Sigmoid colon (tissue), 7 donors: ENCODE measurements around the gene PINK1. TPM values are rescaled to one million over a fixed set of nuclear protein-coding genes. Genes with fewer than 3 reads are reported as not detected.

Experiments
- DNase-seq: peaks from one replicate; pipeline ENCODE4 v3.0.0-alpha.2; 2019
- H3K27ac ChIP-seq, 4 donors: fragments of 200-600 bp; sonication (generic); one replicate each; pipeline ENCODE4 v1.5.1; 2016 to 2019; ENCODE audit warnings: mild to moderate bottlenecking in 1 of 4
- H3K27me3 ChIP-seq, 3 donors: fragments of 200-600 bp; sonication (generic); one replicate each; pipeline ENCODE4 v1.5.1; 2019; ENCODE audit warnings: mild to moderate bottlenecking in 1 of 3
- H3K36me3 ChIP-seq, 4 donors: fragments of 200-600 bp; sonication (generic); one replicate each; pipeline ENCODE4 v1.5.1; 2016 to 2019
- H3K4me1 ChIP-seq, 4 donors: fragments of 200-600 bp; sonication (generic); one replicate each; pipeline ENCODE4 v1.5.1; 2017 to 2019
- H3K4me3 ChIP-seq, 4 donors: fragments of 200-600 bp; sonication (generic); one replicate each; pipeline ENCODE4 v1.5.1; 2017 to 2019; ENCODE audit warnings: mild to moderate bottlenecking in 2 of 4, moderate library complexity in 1 of 4
- H3K9me3 ChIP-seq, 4 donors: fragments of 200-600 bp in 3 of 4; sonication (generic) in 3 of 4; one replicate each; pipeline versions ENCODE4 v1.5.1 to v1.6.1; 2013 to 2019
- EP300 ChIP-seq, 4 donors: sonication (generic); formaldehyde crosslinking; IDR thresholded peaks; one replicate each; pipeline ENCODE4 v1.6.1; 2017; ENCODE audit warnings: antibody characterized with exemption in 4 of 4
- POLR2A ChIP-seq, 2 donors: fragments of 450-650 bp; IDR thresholded peaks; one replicate each; pipeline ENCODE4 v1.6.1; 2016; ENCODE audit warnings: antibody characterized with exemption in 2 of 2, mild to moderate bottlenecking in 2 of 2, moderate library complexity in 2 of 2
- POLR2AphosphoS5 ChIP-seq, 4 donors: sonication (generic); formaldehyde crosslinking; IDR thresholded peaks; one replicate each; pipeline ENCODE4 v1.6.1; 2017; ENCODE audit warnings: antibody characterized with exemption in 4 of 4
- WGBS, 2 donors: extraction: QIAGEN DNeasy Blood & Tissue Kit; methylation state at CpG; one replicate each; pipeline ENCODE4 v1.1.7; 2013; 5-methylcytosine and 5-hydroxymethylcytosine counted together
- intact Hi-C: fragments of 100-400 bp; cut with DNase I; formaldehyde crosslinking; loops from one replicate; pipeline ENCODE4 v1.15.1; 2023
- polyA plus RNA-seq, 3 donors: library from polyadenylated mRNA; stranded (reverse); fragments of 200-250 nt; gene quantifications; one replicate each; pipeline ENCODE4 v1.2.3, GENCODE V29; 2013
- total RNA-seq, 4 donors: library from RNA; depleted of rRNA; stranded (reverse); fragments of >200 nt; gene quantifications; one replicate each; pipeline ENCODE4 v1.1.0, GENCODE V29; 2016
- TF ChIP-seq, protein P1 (sequence below), 4 experiments: fragments of 450-650 bp in 3 of 4; fragments of 200-600 bp in 1 of 4; IDR thresholded peaks; one replicate each; pipeline ENCODE4 v1.5.1; 2016 to 2019; ENCODE audit warnings: antibody characterized with exemption in 4 of 4, mild to moderate bottlenecking in 3 of 4, moderate library complexity in 2 of 4
- donor health status: healthy with polysubstance abuse.
- donor health status: Bipolar disorder and iron deficiency.
- donor health status: healthy.

The PINK1 gene
- total and polyA plus RNA-seq, 7 donors: 60.1 to 179 (median 149) TPM

DNA sequence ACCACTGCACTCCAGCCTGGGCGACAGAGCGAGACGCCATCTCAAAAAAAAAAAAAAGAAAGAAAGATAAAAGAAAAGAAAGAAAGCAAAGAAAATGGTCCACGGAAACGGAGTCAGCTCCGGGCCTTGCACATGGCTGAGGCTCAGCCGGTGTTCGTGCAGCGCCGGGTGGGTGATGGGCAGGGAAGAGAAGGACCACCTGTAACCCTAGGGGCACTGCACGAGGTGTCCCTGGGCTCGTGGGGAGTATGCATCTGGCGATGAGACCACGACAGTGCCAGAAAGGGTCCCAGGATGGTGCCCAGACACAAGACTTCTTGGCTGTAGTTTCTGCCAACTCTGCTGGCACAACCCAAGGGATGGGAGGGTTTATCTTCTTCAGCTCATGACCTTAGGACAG is 38.5 kb upstream of the PINK1 start:
- Histone ChIP-seq H3K9me3 (no peaks in the 10 kb centered on the region), H3K36me3 (no peaks in the 10 kb centered on the region), H3K4me1 (peaks cover 0 to 3% (median under 1%) of the 10 kb centered on the region in 4 donors), H3K4me3 (no peak overlapping the region), H3K27me3 (peaks cover 0 to 18% (median 5%) of the 10 kb centered on the region in 3 donors), H3K27ac (no peak overlapping the region)
- 90 to 92% methylated on average over 14 of the region's 14 CpGs for WGBS, 2 donors
- intact Hi-C loops: no loop called here
- no peak for TF ChIP-seq POLR2A (IDR thresholded peaks at IDR 0.05)
- TF ChIP-seq, protein P1, sequence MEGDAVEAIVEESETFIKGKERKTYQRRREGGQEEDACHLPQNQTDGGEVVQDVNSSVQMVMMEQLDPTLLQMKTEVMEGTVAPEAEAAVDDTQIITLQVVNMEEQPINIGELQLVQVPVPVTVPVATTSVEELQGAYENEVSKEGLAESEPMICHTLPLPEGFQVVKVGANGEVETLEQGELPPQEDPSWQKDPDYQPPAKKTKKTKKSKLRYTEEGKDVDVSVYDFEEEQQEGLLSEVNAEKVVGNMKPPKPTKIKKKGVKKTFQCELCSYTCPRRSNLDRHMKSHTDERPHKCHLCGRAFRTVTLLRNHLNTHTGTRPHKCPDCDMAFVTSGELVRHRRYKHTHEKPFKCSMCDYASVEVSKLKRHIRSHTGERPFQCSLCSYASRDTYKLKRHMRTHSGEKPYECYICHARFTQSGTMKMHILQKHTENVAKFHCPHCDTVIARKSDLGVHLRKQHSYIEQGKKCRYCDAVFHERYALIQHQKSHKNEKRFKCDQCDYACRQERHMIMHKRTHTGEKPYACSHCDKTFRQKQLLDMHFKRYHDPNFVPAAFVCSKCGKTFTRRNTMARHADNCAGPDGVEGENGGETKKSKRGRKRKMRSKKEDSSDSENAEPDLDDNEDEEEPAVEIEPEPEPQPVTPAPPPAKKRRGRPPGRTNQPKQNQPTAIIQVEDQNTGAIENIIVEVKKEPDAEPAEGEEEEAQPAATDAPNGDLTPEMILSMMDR (IDR thresholded peaks at IDR 0.05): no peak
- no peak for TF ChIP-seq EP300 (IDR thresholded peaks at IDR 0.05)
- no peak for DNase-seq

DNA sequence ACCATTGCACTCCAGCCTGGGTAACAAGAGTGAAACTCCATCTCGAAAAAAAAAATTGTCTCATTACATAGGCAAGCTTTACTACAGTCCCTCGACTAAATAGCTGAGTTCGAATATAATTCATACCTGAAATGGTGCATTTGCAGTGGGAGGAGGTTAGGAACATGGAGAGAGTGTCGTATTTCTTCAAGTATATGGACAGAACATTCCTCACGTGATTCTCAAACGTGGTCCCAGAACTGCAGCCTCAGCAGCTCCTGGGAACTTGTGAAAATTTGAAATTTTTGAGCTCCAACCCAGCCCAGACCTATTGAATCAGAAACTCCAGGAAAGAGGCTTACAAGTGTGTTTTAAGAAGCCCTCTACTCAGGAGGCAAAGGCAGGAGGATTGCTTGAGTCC is 37.2 kb upstream of the PINK1 start:
- Histone ChIP-seq H3K36me3 (no peaks in the 10 kb centered on the region), H3K4me3 (no peak overlapping the region), H3K27me3 (peaks cover 0 to 5% (median 0%) of the 10 kb centered on the region in 3 donors), H3K4me1 (no peaks in the 10 kb centered on the region), H3K9me3 (no peaks in the 10 kb centered on the region), H3K27ac (no peak overlapping the region)
- intact Hi-C loops: no loop called here
- WGBS, 2 donors: 70 to 77% methylated on average over 6 of the region's 6 CpGs
- TF ChIP-seq EP300 (IDR thresholded peaks at IDR 0.05): no peak
- TF ChIP-seq, protein P1 (IDR thresholded peaks at IDR 0.05): no peak
- no peak for TF ChIP-seq POLR2AphosphoS5 (IDR thresholded peaks at IDR 0.05)
- no peak for TF ChIP-seq POLR2A (IDR thresholded peaks at IDR 0.05)
- DNase-seq: no peak

DNA sequence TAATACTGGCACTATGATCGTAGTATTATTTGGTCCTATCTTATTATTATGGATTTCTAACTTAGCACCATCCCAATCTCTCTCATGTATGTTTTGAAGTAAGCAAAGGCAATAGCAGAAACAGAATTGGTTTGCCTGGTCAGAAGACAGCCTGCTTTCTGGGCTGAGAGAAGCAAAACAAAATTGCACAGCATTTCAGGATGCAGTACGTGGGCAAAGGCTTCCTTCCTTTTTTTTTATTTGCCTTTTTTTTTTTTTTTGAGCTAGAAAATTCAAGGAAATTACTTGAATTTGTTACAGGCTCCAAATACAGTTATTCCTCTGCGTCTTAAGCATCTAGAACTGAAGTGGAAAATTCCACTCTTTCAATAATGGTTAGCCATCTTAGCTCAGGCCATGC is 35.6 kb upstream of the PINK1 start:
- Histone ChIP-seq H3K9me3 (no peaks in the 10 kb centered on the region), H3K36me3 (no peaks in the 10 kb centered on the region), H3K4me3 (no peak overlapping the region), H3K27ac (no peak overlapping the region), H3K27me3 (no peaks in the 10 kb centered on the region), H3K4me1 (no peaks in the 10 kb centered on the region)
- no peak for DNase-seq
- no peak for TF ChIP-seq EP300 (IDR thresholded peaks at IDR 0.05)
- no peak for TF ChIP-seq POLR2A (IDR thresholded peaks at IDR 0.05)
- TF ChIP-seq, protein P1 (IDR thresholded peaks at IDR 0.05): no peak
- TF ChIP-seq POLR2AphosphoS5 (IDR thresholded peaks at IDR 0.05): no peak
- intact Hi-C loops: no loop called here
- 48 to 86% methylated on average over 3 of the region's 3 CpGs for WGBS, 2 donors

DNA sequence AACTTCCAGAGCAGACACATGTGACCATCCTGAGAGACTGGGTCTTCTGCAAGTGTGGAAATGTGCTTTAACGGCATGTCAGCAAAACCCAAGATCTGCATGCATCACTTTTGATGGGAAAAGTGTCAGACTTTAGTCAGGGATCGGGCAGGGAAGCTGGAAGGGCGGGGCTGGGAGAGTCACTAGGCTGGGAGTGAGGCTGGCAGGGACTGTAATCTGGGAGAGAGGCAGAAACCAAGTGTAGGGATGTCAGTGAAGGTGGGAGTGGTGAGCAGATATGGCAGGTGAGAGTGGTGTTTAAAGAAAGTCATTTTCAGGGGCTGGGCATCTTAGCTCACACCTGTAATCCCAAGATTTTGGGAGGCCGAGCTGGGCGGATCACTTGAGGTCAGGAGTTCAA is 33.1 kb upstream of the PINK1 start:
- no peak for DNase-seq
- TF ChIP-seq, protein P1 (IDR thresholded peaks at IDR 0.05): no peak
- no peak for TF ChIP-seq EP300 (IDR thresholded peaks at IDR 0.05)
- TF ChIP-seq POLR2A (IDR thresholded peaks at IDR 0.05): no peak
- TF ChIP-seq POLR2AphosphoS5 (IDR thresholded peaks at IDR 0.05): no peak
- intact Hi-C loops: no loop called here
- H3K27me3 ChIP-seq: no peaks in the 10 kb centered on the region
- H3K9me3 ChIP-seq: no peaks in the 10 kb centered on the region
- no peak overlapping the region for H3K27ac ChIP-seq
- no peaks in the 10 kb centered on the region for H3K4me1 ChIP-seq
- WGBS, 2 donors: 32 to 70% methylated on average over 5 of the region's 5 CpGs
- no peak overlapping the region for H3K4me3 ChIP-seq
- no peaks in the 10 kb centered on the region for H3K36me3 ChIP-seq

DNA sequence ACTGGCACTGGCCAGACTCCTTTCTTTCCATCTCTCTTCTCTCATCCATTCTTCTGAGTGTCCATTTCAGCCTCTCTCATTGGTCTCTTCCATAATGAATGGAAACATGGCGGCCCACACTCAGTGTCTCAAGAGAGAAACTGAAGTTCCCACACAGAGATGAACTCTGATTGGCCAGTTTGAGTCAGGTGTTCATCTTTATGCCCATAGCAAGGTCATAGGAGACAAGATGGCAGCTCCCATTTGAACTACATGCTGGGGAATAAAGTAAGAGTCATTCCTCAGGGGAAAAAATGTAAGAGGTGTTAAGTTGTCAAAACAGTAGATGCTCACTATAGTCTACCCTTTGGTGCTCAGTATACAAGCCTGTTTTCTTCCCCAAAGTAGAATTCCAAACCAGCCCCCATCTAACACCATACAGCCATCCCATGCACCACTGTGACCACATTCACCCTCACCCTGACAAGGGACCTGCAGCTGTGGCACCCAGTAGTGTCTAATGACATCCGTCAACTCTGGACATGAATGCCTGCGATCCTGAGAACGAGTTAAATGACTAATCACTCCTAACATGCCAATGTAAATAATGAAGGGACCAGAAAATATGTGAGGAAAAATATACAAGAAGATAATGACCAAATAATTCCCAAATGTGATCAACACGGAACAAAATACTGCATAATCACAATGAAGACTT is 32.0 kb upstream of the PINK1 start:
- Histone ChIP-seq H3K27me3 (no peaks in the 10 kb centered on the region), H3K9me3 (no peaks in the 10 kb centered on the region), H3K4me3 (no peak overlapping the region), H3K27ac (no peak overlapping the region), H3K4me1 (no peaks in the 10 kb centered on the region), H3K36me3 (no peaks in the 10 kb centered on the region)
- no peak for DNase-seq
- WGBS, 2 donors: 52 to 54% methylated on average over 5 of the region's 5 CpGs
- intact Hi-C loops: no loop called here
- TF ChIP-seq POLR2A (IDR thresholded peaks at IDR 0.05) (no peak), EP300 (IDR thresholded peaks at IDR 0.05) (no peak), POLR2AphosphoS5 (IDR thresholded peaks at IDR 0.05) (no peak)
- TF ChIP-seq, protein P1 (IDR thresholded peaks at IDR 0.05): no peak
